ENCODE results near the gene NIM1K.

DNA sequence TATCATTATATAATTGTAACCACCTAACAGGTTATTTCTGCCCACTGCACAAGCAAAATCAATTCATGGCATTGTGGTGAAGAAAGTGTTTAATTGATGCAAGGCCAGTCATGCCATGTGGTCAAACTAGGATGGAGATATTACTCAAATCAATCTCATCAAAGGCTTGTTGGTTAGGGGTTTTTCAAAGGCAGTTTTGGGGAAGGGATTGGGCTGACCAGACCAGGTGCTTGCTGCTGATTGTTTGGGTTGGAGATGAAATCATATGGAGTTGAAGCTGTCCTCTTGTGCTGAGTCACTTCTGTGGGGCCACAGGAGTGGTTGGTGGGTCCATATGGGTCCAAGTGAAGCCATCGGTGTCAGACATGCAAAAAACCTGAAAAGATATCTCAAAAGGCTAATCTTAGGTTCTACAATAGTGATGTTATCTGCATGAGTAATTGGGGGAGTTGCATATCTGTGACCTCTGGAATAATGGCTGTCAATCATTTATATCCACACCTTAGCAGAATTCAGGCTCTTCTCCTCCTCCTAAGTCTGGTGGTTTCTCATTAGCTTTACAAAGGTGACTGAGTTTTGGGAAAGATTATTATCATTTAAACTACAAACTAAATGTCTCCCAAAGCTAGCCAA lies 76.3 kb downstream of the NIM1K start:
- TF ChIP-seq, protein P1, sequence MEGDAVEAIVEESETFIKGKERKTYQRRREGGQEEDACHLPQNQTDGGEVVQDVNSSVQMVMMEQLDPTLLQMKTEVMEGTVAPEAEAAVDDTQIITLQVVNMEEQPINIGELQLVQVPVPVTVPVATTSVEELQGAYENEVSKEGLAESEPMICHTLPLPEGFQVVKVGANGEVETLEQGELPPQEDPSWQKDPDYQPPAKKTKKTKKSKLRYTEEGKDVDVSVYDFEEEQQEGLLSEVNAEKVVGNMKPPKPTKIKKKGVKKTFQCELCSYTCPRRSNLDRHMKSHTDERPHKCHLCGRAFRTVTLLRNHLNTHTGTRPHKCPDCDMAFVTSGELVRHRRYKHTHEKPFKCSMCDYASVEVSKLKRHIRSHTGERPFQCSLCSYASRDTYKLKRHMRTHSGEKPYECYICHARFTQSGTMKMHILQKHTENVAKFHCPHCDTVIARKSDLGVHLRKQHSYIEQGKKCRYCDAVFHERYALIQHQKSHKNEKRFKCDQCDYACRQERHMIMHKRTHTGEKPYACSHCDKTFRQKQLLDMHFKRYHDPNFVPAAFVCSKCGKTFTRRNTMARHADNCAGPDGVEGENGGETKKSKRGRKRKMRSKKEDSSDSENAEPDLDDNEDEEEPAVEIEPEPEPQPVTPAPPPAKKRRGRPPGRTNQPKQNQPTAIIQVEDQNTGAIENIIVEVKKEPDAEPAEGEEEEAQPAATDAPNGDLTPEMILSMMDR (IDR thresholded peaks at IDR 0.05): no peak
- TF ChIP-seq SIN3A (IDR thresholded peaks at IDR 0.05; ENCODE audit: borderline replicate concordance, insufficient read depth, low read depth, low read length): no peak

All from Panc1 (cell line).